Retinal pigment epithelial cell (primary cell): Measurements from ENCODE around the gene NNT.
A peak's percentile ranks its signal among the peaks of the same experiment; 100 is the strongest.

Experiments used
- DNase-seq: peaks from one replicate; pipeline ENCODE4 v3.0.0-alpha.2; 2010; ENCODE audit warnings: low read depth
- H3K4me3 ChIP-seq: 2 replicates; pipeline ENCODE4 v1.5.1; 2011; ENCODE audit warnings: mild to moderate bottlenecking, low read length, control low read depth, moderate library complexity
- CTCF ChIP-seq: conservative IDR thresholded peaks from 2 replicates; pipeline ENCODE4 v1.5.1; 2011; ENCODE audit warnings: low read depth, low read length, control low read depth, inconsistent platforms

NNT gene

GRCh38 chr5:43648499-43649124, 45.6 kb downstream of the NNT start:
- TF ChIP-seq CTCF: no peak
- no peak overlapping the region for H3K4me3 ChIP-seq
- no peak for DNase-seq

GRCh38 chr5:43649256-43649655, 46.3 kb downstream of the NNT start:
- no peak for TF ChIP-seq CTCF
- no peak overlapping the region for H3K4me3 ChIP-seq
- DNase-seq: no peak

- DNase-seq: no peak
- TF ChIP-seq CTCF: no peak
- H3K4me3 ChIP-seq: no peak overlapping the region
These were observed 49.7 kb downstream of the NNT start for GRCh38 chr5:43652537-43653302.

GRCh38 chr5:43658509-43658908, 55.5 kb downstream of the NNT start:
- DNase-seq: no peak
- TF ChIP-seq CTCF: no peak
- no peak overlapping the region for H3K4me3 ChIP-seq

- no peak for DNase-seq
- TF ChIP-seq CTCF: no peak
- no peak overlapping the region for H3K4me3 ChIP-seq
These were observed 56.1 kb downstream of the NNT start for GRCh38 chr5:43659075-43659474.

- TF ChIP-seq CTCF: peak; percentile 25
- DNase-seq: no peak
- no peak overlapping the region for H3K4me3 ChIP-seq
These were observed 58.1 kb downstream of the NNT start for GRCh38 chr5:43661102-43661501.

GRCh38 chr5:43663916-43664315, 60.9 kb downstream of the NNT start:
- H3K4me3 ChIP-seq: no peak overlapping the region
- TF ChIP-seq CTCF: no peak
- no peak for DNase-seq
